GM19043 (cell line): ENCODE data around the gene GRIN2D.

ENCODE experiments used
- ATAC-seq: cut with Tn5 transposase; IDR thresholded peaks from one replicate; pipeline ENCODE4 v1.9.1; 2021; ENCODE audit warnings: low read depth; ENCODE audit not compliant: unreplicated experiment

Gene GRIN2D

GRCh38 chr19:48433337-48433736 lies 39.9 kb downstream of the GRIN2D start:
- no peak for ATAC-seq

- no peak for ATAC-seq
These were observed 43.1 kb downstream of the GRIN2D start for GRCh38 chr19:48436586-48436985.

GRCh38 chr19:48441360-48442050 lies 48.0 kb downstream of the GRIN2D start:
- no peak for ATAC-seq

GRCh38 chr19:48442116-48443035 lies 48.9 kb downstream of the GRIN2D start:
- no peak for ATAC-seq

- ATAC-seq, result no peak
These were observed 49.8 kb downstream of the GRIN2D start for GRCh38 chr19:48443256-48443655.
